ENCODE measurements around the gene GRK5.

The GRK5 gene

DNA sequence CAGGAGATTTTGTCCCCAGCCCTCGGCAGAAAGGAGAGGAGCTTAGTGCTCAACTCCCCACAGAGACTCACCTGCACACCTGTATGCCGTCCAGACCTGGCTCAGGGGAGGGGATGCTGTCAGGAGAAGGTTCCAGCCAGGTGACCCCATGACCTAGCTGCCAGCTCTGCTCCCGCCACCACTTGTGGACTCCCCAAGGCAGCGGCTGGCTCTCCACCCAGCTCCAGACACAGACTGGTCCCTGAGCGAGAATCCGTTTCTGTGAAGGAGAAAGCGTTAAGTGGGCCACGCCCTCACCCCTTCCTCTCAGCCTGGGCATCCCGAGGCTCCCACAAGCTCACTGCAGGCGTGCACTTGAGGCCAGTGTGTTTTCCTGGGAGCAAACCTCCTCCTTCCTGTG is 258.7 kb downstream of the GRK5 start:
- no peak for DNase-seq

DNA sequence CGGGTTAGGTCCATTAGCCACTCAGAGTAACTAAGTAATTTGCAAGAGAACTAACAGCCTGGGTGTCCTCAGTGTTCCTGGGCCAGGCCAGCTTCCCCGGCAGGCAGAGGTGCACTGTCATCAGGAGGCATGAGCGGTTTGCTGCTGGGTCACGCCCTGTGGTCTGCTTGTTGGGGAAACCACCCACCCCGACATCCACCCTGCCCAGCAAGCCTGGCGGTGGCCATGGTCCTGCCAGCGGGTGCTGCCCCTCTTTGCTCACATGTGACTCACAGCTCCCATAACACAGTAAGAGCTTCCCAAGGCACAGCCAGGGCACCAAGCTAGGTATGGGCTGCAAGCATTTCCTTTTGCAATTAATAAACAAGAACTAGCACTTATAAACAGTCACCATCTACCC is 259.3 kb downstream of the GRK5 start:
- DNase-seq, result peak; percentile 51

DNA sequence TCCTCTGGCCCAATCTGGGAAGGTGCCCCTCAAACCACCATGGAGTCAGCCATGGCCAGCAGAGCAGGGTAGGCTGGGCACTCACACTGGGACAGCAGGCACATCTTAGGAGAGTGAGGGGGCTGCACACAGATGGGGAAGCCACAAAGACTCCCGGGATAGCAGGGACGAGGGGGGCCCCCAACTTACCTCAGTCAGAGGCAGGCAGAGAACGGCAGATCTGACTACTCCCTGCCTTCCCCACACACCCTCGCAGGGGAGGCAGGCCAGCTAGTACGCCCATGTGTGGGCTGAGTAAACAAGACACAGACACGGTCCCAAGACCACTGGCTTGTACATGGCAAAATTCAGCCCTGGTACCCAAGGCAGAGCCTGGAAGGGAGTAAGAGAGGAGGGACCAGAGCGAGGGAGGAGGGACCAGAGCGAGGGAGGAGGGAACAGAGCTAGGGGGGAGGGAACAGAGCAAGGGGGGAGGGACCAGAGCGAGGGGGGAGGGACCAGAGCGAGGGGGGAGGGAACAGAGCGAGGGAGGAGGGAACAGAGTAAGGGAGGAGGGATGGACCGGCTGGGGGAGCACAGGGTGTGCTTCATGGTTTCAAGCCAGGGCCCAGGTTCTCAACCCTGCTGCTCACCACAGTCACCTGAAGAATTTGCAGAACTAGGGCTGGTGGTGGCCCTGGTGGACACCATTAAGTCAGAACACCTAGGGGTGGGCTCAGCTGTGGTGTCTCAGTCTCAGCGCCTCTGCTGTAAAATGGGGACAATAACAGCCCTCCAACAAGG is 261.4 kb downstream of the GRK5 start:
- no peak for DNase-seq

DNA sequence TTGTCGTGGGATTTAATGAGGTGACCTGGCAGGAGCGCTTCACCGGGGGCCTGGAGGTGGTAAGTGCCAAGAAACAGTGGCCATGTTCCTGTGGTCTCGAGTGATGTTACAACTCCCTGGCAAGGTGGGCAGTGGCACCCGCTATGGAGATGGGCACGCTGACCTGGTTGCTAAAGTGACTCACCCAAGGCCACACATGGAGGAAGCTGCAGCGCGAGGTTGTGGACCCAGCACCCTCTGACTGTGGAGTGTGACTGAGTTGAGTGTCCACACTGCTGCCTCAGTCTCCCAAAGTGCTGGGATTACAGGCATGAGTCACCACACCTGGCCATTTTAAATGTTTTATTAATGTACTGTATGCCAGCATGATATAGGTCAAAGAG is 261.9 kb downstream of the GRK5 start:
- no peak for DNase-seq

DNA sequence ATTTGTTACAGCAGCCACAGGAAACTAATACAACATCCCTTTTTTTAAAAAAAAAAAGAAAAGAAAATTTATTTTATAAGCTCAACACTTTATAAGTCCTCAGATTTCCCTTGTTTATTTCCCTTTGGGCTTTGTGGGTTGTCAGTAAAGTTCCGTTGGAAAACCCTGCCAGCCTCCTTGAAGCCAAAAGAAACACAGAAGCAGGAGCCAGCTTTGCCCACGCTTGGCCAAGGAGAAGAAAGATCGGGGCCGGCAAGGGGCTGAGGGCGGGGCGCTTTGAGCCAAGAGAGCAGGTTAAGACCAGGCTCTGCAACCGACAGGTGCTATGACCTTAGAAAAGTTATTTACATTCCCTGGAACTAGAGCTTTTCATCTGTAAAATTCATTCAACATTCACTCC is 262.5 kb downstream of the GRK5 start:
- DNase-seq, result no peak

DNA sequence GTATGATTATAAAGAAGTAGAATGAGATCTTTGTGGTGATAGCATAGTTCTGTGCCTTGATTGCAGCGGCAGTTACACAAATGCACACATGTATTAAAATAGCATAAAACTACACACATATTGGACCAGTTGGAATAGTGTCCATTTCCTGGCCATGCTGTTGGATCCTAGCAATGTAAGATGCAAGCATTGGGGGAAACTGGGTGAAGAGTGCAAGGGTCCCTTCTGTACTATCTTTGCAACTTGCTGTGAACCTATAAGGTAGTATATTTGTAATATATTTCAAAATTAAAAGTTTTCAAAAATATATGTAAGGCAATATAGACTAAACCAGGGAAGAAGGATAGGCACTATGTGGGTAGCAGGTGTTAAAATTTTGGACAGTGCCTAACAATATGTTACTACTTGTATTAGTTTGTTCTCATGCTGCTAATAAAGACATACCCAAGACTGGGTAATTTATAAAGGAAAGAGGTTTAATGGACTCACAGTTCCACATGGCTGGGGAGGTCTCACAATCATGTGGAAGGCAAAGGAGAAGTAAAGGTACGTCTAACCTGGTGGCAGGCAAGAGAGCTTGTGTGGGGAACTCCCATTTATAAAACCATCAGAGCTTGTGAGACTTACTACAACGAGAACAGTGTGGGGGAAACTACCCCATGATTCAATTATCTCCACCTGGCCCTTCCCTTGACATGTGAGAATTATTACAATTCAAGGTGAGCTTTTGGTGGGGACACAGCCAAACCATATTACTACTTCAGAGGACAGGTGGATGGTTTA is 263.7 kb downstream of the GRK5 start:
- DNase-seq, result no peak

DNA sequence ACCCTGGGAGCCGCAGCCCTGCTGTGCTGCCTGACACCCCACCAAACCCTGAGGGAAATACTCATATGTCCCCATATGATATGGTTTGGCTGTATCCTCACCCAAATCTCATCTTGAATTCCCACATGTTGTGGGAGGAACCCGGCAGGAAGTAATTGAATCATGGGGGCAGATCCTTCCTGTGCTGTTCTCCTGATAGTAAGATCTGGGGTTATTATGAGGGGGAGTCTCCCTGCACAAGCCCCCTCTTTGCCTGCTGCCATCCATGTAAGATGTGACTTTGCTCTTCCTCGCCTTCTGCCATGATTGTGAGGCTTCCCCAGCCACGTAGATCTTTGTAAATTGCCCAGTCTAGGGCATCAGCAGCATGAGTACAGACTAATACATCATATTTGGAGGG is 266.4 kb downstream of the GRK5 start:
- DNase-seq, result no peak

DNA sequence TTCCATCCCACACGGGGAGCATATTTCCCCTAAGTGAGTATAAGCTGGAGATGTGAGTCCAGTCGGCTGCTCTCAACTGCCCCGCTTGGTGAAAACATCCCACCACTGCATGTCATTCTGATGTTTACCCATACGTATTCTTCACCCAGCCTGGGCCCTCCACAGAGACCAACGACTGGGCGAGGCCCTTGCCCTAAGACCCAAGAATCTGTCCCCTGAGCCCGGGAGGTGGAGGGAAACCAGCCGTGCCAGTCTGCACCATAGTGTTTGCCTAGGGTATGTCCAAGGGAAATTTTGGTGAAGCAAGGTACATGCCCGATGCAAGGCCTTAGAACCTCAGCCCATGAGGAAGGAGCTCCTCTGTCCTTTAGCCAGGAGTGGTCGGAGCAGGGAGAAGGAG is 267.2 kb downstream of the GRK5 start:
- no peak for DNase-seq

DNA sequence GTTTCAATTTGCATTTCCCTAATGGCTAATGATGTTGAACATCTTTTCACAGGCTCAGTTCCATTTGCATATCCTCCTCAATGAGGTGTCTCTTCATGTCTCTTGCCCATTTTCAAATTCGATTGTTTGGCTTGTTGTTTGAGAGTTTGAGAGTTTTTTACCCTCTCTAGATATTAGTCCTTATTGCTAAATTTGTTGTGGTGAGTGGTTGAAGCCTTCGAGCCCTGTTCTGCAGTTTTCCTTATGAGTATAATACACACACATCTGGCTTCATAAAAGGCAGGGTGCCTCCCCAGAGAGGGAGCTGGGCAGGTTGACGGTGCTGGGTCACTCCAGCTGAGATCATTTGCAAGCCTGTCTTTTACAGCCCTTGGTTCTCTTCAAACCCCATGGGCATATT is 270.1 kb downstream of the GRK5 start:
- DNase-seq, result no peak

DNA sequence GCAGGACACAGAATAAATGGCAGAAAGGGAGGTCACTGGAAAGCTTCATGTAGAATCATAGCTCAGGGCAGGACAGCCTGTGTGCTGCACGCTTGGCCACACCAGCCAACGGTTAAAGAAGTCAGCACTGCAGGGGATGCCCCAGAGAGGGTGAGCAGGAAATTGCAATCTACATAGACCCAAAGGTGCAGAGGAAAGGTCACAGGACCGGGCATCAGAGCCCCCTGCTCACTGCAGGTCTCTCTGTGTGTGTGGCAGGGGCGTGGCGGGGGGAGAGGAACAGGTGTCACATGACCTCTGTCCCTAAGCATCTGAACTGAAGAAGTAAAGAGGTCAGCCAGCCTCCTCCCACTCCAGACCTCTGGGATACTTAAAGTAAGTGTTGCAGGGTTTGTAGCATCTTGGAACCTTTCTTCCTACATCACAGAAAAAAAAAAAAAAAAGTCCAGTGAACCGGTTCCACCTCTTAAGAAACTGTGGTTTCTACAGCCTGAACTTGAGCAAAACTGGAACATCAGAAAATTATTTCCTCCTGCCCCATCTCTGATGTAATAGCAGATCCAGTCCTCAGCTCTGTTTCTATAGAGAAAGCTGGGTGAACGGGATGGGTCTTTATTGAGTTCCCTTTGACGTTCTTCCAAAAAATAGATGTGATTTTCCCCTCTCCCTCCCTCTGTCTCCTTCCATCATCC is 270.9 kb downstream of the GRK5 start:
- peak; percentile 50 for DNase-seq

DNA sequence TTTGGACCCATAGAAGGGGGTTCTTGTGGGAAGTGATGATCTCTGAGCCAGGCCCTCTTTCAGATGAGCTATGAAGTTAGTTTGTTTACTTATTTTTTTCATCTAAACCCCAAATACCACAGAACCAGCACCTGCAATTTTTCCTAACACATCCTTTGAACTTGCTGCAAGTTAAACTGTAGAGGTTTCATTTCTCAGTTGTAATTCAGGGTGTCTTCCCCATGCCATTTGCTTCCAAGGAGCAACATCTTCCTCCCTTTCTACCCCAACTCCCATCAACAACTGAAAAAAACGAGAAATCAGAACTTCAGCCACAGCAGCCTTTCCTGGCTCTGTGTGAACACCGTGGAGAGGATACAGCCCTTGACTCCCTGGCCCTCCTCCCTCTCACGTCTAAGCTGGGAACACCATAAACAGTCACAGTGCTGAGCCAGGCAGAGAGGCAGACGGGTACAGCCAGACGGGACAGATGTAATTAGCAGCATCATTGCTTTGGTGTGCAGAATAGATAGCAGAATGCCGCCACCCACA is 271.5 kb downstream of the GRK5 start:
- peak; percentile 32 for DNase-seq

DNA sequence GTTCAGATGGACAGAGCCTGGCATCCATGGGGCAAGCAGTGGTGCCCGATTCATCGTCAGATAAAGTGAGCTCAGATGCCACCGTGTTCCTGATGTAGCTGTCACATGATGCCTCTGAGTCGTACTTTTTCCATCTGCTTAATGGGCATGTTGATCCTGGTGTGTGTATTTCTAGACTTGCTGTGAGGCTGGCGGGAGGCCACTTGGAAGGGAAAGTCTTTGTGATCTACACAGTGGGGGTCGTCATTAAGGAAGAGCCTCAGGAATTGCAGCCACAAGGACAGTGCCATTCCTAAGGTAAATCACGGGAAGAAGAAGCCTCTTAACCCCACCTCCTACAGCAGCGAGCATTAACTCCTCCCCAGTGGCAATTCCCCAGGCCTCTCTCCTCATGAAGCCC is 272.2 kb downstream of the GRK5 start:
- no peak for DNase-seq

DNA sequence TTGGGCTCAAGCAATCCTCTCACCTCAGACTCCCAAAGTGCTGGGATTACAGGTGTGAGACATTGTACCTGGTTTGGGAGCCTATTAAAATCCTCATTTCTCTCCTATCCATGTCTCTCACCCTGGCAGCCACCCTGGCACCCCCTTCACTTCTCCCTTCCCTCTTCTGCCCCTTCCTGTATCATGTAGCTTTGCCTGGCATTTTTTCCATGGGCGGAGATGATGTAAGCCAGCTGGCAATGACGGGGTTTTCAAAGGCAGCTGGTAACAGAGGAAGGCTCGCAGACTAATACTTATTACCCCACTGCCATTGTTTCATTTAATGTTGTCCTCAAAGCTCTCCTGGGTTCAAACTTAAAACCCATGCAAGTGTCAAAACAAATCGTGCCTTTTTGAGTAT is 273.3 kb downstream of the GRK5 start:
- no peak for DNase-seq

DNA sequence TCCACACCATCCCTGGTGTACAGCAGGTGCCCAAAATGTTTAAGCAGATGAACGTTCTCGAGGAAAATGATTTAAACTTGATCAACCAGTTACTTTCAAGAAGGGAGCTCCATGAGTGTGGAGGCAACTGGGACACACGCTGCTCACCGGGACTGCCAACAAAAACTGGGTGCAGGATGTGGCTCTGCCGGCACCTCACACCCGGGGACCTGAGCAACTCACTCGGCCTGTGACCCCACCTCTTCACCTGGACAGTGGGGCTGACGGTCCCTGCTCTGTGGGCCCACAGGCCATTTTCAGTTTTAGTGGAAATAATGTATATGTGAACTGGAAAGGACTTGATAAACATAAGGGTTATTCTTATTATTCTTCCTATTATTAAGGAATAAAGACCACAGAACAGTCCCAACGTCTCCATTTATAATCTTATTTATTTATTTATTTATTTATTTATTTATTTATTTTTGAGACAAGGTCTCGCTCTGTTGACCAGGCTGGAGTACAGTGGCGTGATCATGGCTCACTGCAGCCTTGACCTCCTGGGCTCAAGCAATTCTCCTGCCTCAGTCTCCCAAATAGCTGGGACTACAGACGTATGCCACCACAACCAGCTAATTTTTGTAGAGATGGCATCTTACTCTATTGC is 274.5 kb downstream of the GRK5 start:
- no peak for DNase-seq

DNA sequence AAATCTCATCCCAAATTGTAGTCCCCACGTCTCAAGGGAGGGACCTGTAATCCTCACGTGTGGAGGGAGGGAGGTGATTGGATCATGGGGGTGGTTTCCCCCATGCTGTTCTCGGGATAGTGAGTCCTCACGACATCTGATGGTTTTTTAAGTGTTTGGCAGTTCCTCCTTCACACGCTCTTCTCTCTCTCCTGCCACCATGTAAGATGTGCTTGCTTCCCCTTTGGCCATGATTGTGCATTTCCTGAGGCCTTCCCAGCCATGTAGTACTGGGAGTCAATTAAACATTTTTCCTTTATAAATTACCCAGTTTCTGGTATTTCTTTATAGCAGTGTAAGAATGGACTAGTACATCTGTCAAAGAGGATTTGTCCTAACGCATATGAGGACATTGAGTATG is 275.6 kb downstream of the GRK5 start:
- no peak for DNase-seq

DNA sequence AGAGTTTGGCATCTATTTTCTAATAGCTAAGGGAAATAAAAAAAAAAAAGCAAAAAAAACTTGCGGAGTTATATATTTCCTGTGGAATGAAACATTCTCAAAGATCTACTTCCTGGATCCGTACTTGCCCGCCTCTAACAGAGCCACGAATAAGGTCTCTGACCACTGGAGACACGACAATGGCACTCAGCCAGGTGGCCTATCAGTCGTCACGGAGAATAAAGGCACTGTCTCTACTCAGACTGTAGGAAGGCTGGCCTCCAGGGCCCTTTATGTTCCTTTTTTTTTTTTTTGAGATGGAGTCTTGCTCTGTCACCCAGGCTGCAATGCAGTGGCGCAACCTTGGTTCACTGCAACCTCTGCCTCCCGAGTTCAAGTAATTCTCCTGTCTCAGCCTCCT is 276.5 kb downstream of the GRK5 start:
- DNase-seq, result no peak

DNA sequence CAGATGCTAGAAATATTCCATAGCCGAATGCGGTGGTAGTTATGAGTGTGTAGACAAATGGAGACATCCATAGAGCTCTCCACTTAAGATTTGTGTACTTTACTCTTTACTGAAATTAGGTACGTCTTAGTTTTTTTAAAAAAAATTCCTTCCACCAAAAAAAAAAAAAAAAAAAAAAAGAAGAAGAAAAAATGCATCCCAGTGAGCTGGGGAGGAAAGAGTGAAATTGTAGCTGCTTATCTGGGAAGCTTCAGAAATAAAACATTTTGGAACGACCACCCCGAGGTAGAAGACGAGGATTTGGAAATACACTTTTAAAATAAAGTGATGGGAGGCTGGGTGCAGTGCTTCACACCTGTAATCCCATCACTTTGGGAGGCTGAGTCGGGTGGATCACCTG is 281.3 kb downstream of the GRK5 start:
- no peak for DNase-seq

DNA sequence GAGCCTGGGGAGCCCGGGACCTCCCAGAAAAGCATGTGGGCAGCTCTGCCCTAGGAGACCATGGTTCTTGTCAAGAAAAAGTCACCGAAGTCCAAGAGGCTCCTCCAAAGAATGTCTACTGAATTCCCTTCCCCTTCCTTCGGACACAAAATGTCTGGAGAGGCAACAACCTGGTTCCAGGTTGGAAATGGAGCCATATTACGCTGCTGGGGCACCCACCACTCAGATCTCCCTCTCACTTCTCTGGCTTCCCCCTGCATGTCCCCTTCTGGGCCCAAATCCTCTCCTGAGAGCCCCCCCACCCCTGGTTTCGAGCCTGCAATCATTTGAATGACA is 282.6 kb downstream of the GRK5 start:
- no peak for DNase-seq

DNA sequence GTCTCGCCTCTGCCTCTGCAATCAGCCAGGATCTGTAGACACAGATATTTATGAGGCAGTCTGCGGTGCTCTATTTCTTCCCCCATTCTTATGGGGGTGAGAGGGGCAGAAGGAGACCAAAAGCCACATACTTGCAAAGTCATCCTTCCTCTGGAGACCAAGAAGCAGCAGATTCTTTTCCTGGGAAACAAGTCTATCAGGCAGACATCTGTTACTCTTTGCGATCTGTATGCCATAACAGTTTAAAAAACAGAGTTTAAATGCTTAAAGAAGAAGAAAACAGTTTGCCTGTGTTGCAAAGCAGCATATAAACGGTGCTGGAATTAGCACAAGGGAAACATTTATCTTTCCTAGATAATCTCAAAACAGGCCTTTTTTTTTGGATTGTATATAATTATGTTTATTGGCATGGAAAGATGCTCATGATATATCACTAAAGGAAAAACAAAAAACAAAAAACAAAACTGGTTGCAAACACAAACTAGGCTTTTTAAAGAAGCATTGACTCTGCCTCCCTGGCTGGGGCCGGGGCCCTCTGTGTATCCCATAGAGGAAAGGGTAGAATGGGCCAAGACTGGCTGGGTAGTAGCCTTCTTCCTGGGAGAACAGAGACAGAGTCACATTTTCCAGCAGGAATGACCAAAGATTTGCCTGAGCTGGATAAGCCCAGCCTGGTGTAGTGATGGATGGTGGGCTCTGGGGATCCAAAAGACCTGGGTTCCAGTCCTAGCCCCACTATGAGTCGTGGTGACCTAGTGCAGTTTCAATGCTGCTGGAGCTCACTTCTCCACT is 284.8 kb downstream of the GRK5 start:
- DNase-seq, result no peak

DNA sequence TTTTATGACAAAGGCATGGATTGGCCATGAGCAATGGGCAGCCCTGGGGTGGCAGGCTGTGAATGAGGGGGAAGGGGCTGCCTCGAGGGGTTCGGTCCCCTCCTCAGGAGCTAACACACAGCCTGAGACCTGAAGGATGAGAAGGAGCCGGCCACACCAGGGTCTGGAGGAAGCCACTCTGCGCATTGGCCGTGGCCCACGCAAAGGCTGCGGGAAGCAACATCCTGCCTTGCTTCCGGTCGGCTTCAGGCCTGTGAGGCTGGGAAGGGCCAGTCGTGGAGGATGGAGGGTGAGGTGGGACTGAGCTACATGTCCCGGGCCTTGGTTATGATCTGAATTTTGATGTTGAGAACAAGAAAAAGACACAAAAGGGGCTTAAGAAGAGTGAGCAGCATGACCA is 285.8 kb downstream of the GRK5 start:
- DNase-seq, result peak; percentile 38

DNA sequence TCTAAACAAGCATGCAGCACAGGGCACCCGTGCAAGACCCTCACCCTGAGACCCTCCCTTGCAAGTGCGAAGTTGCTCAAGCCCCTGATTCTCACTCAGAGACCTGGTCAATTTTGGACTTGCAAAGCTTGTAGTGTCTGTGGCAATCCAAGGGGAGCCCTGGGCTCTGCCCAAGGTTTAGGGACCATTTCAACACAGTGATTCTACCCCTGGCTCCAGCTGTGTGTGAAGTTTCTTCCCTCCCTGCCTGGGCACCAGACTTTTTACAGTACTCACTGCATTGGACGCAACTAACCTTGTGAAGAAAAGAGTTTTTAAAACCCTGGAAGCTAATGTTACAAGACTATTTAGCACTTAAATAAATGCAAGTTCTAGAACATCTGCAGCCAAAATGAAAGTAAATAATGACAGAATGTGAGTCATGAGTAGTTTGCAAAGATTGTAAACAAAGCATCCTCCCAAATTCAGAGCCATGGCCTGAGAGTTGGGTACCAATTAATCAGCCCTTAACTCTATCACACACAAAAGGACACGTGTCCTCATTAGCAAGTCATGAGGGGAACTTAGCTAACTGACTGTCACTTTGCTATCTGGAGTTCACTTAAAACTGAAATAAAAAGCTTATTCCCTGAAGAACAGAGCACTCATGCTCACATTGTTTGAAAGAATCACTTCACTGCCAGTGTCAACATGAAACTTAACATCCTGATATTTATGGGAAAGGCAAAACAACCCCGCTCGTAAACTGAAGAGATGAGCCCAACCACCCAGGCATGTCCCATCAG is 287.1 kb downstream of the GRK5 start:
- no peak for DNase-seq
